Lung (tissue), 12 donors: ENCODE data around the gene OR5AL1. TPM values are rescaled to one million over a fixed set of nuclear protein-coding genes. Genes with fewer than 3 reads are reported as not detected.
"Not testable (repeated sequence)": the region's sequence is repeated elsewhere in the genome, so short reads cannot be mapped to it uniquely, and the experiment has no call there.

ENCODE experiments used
- ATAC-seq: fragments of 200-7000 bp; cut with Tn5 transposase; one replicate; pipeline ENCODE4 v1.9.1; 2020; ENCODE audit warnings: moderate number of reproducible peaks; ENCODE audit not compliant: insufficient read depth, low FRiP score
- DNase-seq, 3 donors: peaks; one replicate each; pipeline ENCODE4 v3.0.0-alpha.2; 2013 to 2017
- H3K27ac ChIP-seq, 2 donors: one replicate each; pipeline ENCODE4 v1.5.1; 2013; ENCODE audit warnings: mild to moderate bottlenecking in 2 of 2, moderate library complexity in 2 of 2, control low read depth in 1 of 2, inconsistent platforms in 1 of 2, low read depth in 1 of 2, low read length in 1 of 2
- H3K27me3 ChIP-seq, 3 donors: one replicate each; pipeline ENCODE4 v1.5.1; 2013; ENCODE audit warnings: low read length in 2 of 3; ENCODE audit not compliant: control insufficient read depth in 3 of 3, insufficient read depth in 3 of 3
- H3K36me3 ChIP-seq, 4 donors: one replicate each; pipeline ENCODE4 v1.5.1; 2013; ENCODE audit warnings: low read length in 4 of 4, mild to moderate bottlenecking in 1 of 4, moderate library complexity in 1 of 4; ENCODE audit not compliant: control insufficient read depth in 4 of 4, insufficient read depth in 4 of 4
- H3K4me1 ChIP-seq, 5 donors: one replicate each; pipeline ENCODE4 v1.5.1; 2013; ENCODE audit warnings: low read length in 5 of 5, mild to moderate bottlenecking in 2 of 5, moderate library complexity in 1 of 5; ENCODE audit not compliant: control insufficient read depth in 5 of 5, insufficient read depth in 5 of 5
- H3K4me3 ChIP-seq: one replicate; pipeline ENCODE4 v1.5.1; 2013; ENCODE audit warnings: mild to moderate bottlenecking, control low read depth, moderate library complexity
- H3K9ac ChIP-seq, 2 donors: one replicate each; pipeline ENCODE4 v1.5.1; 2013; ENCODE audit warnings: low read length in 2 of 2, control low read depth in 1 of 2; ENCODE audit not compliant: insufficient read depth in 1 of 2
- H3K9me3 ChIP-seq, 4 donors: one replicate each; pipeline ENCODE4 v1.5.1; 2013; ENCODE audit warnings: low read length in 3 of 4, mild to moderate bottlenecking in 1 of 4, moderate library complexity in 1 of 4; ENCODE audit not compliant: control insufficient read depth in 4 of 4, insufficient read depth in 3 of 4
- WGBS, 2 donors: extraction: QIAGEN DNeasy Blood & Tissue Kit; methylation state at CpG; one replicate each; pipeline ENCODE4 v1.1.7; 2013; 5-methylcytosine and 5-hydroxymethylcytosine counted together
- polyA plus RNA-seq, 2 donors: library from polyadenylated mRNA; stranded (reverse); fragments of 200-250 nt; gene quantifications; one replicate each; pipeline ENCODE4 v1.2.1, GENCODE V29; 2013
- total RNA-seq, 2 donors: library from RNA; depleted of rRNA in 1 of 2; stranded (reverse); fragments of >200 nt in 1 of 2; gene quantifications; one replicate each; pipeline ENCODE4 v1.2.1, GENCODE V29; 2014 to 2021
- TF ChIP-seq, protein P1 (sequence below): IDR thresholded peaks from 2 replicates; pipeline ENCODE4 v1.5.1; 2012; ENCODE audit warnings: mild to moderate bottlenecking; ENCODE audit errors: control extremely low read depth, extremely low read depth
- donor health status: control.
- donor health status: control.
- donor health status: Bipolar disorder and iron deficiency.
- donor health status: healthy.
- donor health status: DM: yes; HTN: yes; CAD: no.

OR5AL1 gene
- total and polyA plus RNA-seq, 4 donors, result not detected

DNA sequence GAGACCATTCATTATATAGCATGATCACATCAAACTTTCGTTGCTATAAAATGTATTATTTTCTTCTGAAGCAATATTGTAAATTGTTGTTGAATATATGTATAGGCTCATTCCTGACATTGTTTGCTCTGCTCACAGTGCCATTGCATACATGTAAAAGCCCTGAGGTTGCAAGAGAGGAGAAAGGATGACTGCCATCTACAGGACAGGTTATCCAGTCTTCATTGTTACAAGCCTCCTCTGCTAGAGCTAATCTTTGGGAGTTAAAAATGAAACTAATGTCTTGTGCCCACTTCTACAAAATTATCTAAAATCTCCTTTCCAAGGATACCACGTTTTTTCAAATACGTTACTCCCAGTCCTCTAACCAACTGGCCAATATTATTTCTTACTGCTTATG lies 16.4 kb upstream of the OR5AL1 start:
- WGBS, 2 donors, result 55 to 62% methylated on average over 3 of the region's 3 CpGs
- no peak overlapping the region for H3K4me3 ChIP-seq
- H3K9ac ChIP-seq, result no peak overlapping the region
- no peaks in the 10 kb centered on the region for H3K4me1 ChIP-seq
- H3K36me3 ChIP-seq, result no peaks in the 10 kb centered on the region
- DNase-seq, result no peak
- no peaks in the 10 kb centered on the region for H3K27me3 ChIP-seq
- peaks cover 0 to 3% (median 0%) of the 10 kb centered on the region in 4 donors for H3K9me3 ChIP-seq
- no peak for ATAC-seq
- no peak overlapping the region for H3K27ac ChIP-seq
- TF ChIP-seq, protein P1, sequence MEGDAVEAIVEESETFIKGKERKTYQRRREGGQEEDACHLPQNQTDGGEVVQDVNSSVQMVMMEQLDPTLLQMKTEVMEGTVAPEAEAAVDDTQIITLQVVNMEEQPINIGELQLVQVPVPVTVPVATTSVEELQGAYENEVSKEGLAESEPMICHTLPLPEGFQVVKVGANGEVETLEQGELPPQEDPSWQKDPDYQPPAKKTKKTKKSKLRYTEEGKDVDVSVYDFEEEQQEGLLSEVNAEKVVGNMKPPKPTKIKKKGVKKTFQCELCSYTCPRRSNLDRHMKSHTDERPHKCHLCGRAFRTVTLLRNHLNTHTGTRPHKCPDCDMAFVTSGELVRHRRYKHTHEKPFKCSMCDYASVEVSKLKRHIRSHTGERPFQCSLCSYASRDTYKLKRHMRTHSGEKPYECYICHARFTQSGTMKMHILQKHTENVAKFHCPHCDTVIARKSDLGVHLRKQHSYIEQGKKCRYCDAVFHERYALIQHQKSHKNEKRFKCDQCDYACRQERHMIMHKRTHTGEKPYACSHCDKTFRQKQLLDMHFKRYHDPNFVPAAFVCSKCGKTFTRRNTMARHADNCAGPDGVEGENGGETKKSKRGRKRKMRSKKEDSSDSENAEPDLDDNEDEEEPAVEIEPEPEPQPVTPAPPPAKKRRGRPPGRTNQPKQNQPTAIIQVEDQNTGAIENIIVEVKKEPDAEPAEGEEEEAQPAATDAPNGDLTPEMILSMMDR, result no peak

DNA sequence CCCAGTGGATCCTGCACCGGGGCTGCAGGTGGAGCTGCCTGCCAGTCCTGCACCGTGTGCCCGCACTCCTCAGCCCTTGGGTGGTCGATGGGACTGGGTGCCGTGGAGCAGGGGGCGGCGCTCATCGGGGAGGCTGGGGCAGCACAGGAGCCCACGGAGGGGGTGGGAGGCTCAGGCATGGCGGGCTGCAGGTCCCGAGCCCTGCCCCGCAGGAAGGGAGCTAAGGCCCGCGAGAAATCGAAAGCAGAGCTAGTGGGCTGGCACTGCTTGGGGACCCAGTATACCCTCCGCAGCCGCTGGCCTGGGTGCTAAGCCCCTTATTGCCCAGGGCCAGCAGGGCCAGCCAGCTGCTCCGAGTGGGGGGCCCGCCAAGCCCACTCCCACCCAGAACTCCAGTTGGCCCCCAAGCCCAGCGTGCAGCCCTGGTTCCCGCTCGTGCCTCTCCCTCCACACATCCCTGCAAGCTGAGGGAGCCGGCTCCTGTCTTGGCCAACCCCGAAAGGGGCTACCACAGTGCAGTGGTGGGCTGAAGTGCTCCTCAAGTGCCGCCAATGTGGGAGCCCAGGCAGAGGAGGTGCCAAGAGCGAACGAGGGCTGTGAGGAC lies 10.5 kb upstream of the OR5AL1 start:
- not testable (repeated sequence) for H3K9ac ChIP-seq, ATAC-seq, H3K4me3 ChIP-seq, H3K4me1 ChIP-seq, H3K9me3 ChIP-seq, DNase-seq, H3K27ac ChIP-seq, H3K36me3 ChIP-seq, H3K27me3 ChIP-seq
- 87 to 96% methylated on average over 26 to 27 of the region's 27 CpGs for WGBS, 2 donors

DNA sequence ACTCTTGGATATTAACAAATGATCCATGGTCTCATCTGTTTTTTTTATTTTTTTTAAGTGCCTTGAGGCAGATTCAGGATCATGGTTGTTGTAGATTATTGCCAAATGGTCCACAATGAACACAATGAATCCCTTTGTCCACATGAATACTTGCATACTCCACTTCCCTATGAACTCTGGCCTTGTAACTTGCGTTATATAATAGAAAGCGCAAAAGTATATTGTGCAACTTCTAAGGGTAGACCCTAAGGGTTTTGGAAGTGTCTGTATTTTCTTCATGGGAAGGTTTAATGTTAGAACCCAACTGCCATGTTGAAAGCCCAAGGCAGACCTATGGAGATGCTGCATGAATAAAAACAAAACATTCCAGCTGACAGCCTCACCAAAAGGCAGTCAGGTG lies 8.1 kb upstream of the OR5AL1 start:
- H3K4me1 ChIP-seq, result no peaks in the 10 kb centered on the region
- H3K27me3 ChIP-seq, result no peaks in the 10 kb centered on the region
- H3K9ac ChIP-seq, result no peak overlapping the region
- ATAC-seq, result no peak
- H3K36me3 ChIP-seq, result no peaks in the 10 kb centered on the region
- H3K27ac ChIP-seq, result no peak overlapping the region
- WGBS, 2 donors, result 89 to 98% methylated on average over 2 of the region's 2 CpGs
- TF ChIP-seq, protein P1, result no peak
- no peak for DNase-seq
- no peak overlapping the region for H3K4me3 ChIP-seq
- peaks cover 0 to 5% (median 2%) of the 10 kb centered on the region in 4 donors for H3K9me3 ChIP-seq

DNA sequence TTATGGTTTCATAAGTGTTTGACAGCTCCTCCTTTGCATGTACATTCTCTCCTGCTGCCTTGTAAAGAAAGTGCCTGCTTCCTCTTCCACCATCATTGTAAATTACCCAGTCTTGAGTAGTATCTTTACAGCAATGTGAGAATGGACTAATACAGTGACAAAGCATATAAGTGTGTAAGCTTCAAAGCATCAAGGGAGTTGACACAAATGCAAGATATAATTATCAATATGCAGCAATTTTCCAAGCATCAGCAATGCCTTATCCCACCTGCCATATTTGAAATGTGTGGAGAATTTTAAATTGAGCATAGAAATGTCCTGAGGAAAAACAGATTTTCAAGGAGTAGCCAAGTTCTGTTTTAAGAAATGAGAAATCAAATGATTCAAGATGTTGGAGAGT lies 1.7 kb upstream of the OR5AL1 start:
- Histone ChIP-seq H3K27ac (no peak overlapping the region), H3K36me3 (no peaks in the 10 kb centered on the region), H3K4me3 (no peak overlapping the region), H3K4me1 (no peaks in the 10 kb centered on the region), H3K9ac (no peak overlapping the region), H3K9me3 (peaks cover 0 to 3% (median 0%) of the 10 kb centered on the region in 4 donors), H3K27me3 (no peaks in the 10 kb centered on the region)
- TF ChIP-seq, protein P1, result no peak
- ATAC-seq (no peak), DNase-seq (no peak)
